DOHH2 (cell line): ENCODE results near the gene DACT3.
A peak's percentile ranks its signal among the peaks of the same experiment; 100 is the strongest.

Source experiments
- H3F3A ChIP-seq: fragments of 200-600 bp; sonication (generic), shearing (Covaris generic); 2 replicates; pipeline ENCODE4 v1.6.0; 2016; ENCODE audit warnings: antibody characterized with exemption, mild to moderate bottlenecking; ENCODE audit not compliant: control insufficient read depth, insufficient read depth
- H3K27ac ChIP-seq: fragments of 200-600 bp; sonication (generic); 2 replicates; pipeline ENCODE4 v1.5.1; 2014; ENCODE audit warnings: low read depth, mild to moderate bottlenecking, low read length, moderate library complexity
- H3K27me3 ChIP-seq: fragments of 200-600 bp; sonication (generic); 2 replicates; pipeline ENCODE4 v1.6.1; 2014; ENCODE audit warnings: mild to moderate bottlenecking, low read length, mixed read lengths; ENCODE audit not compliant: control insufficient read depth
- H3K36me3 ChIP-seq: fragments of 200-600 bp; sonication (generic); 2 replicates; pipeline ENCODE4 v1.6.1; 2014; ENCODE audit warnings: mild to moderate bottlenecking, low read length, moderate library complexity, mixed read lengths; ENCODE audit not compliant: control insufficient read depth
- H3K4me1 ChIP-seq: fragments of 200-600 bp; sonication (generic); 2 replicates; pipeline ENCODE4 v1.6.1; 2014; ENCODE audit warnings: mild to moderate bottlenecking, low read length, mixed read lengths; ENCODE audit not compliant: control insufficient read depth
- H3K4me2 ChIP-seq: fragments of 200-600 bp; sonication (generic); 2 replicates; pipeline ENCODE4 v1.6.0; 2014; ENCODE audit warnings: mild to moderate bottlenecking, low read length, moderate library complexity
- H3K4me3 ChIP-seq: fragments of 200-600 bp; sonication (generic); 2 replicates; pipeline ENCODE4 v1.5.1; 2014; ENCODE audit warnings: mild to moderate bottlenecking, low read length, mixed read lengths
- H3K79me2 ChIP-seq: fragments of 200-600 bp; sonication (generic); 2 replicates; pipeline ENCODE4 v1.6.1; 2014; ENCODE audit warnings: mild to moderate bottlenecking, low read length, mixed read lengths; ENCODE audit not compliant: control insufficient read depth
- H3K9me2 ChIP-seq: fragments of 200-600 bp; sonication (generic); replicated peaks from 2 replicates; pipeline ENCODE4 v1.6.1; 2014; ENCODE audit warnings: mild to moderate bottlenecking, low read length, mixed read lengths; ENCODE audit not compliant: control insufficient read depth
- H3K9me3 ChIP-seq: fragments of 200-600 bp; sonication (generic); 2 replicates; pipeline ENCODE4 v1.6.1; 2014; ENCODE audit warnings: antibody characterized with exemption, low read length, mixed read lengths; ENCODE audit not compliant: control insufficient read depth, insufficient read depth
- H4K20me1 ChIP-seq: fragments of 200-600 bp; sonication (generic); 2 replicates; pipeline ENCODE4 v1.6.0; 2014; ENCODE audit warnings: low read depth, mild to moderate bottlenecking, antibody characterized with exemption, low read length, moderate library complexity; ENCODE audit not compliant: control insufficient read depth, insufficient read depth
- EZH2phosphoT487 ChIP-seq: fragments of 200-600 bp; sonication (generic); IDR thresholded peaks from 2 replicates; pipeline ENCODE4 v1.6.1; 2017; ENCODE audit warnings: borderline replicate concordance, mild to moderate bottlenecking, antibody characterized with exemption, low read length, moderate library complexity, mixed read lengths
- TF ChIP-seq, protein P1 (sequence below): fragments of 200-600 bp; sonication (generic); IDR thresholded peaks from one replicate; pipeline ENCODE4 v1.5.1; 2014; ENCODE audit warnings: antibody characterized with exemption, mild to moderate bottlenecking, low read depth, low read length; ENCODE audit not compliant: poor library complexity, severe bottlenecking

DACT3 gene

GRCh38 chr19:46620267-46620666 lies 40.7 kb downstream of the DACT3 start:
- H3K79me2 ChIP-seq = no peaks in the 10 kb centered on the region
- peak overlapping the region; percentile 12; the same call in 1 of the 2 replicates for H3K4me3 ChIP-seq
- H3K27me3 ChIP-seq = peaks cover 5% of the 10 kb centered on the region
- H3K4me2 ChIP-seq = peak overlapping the region; percentile 51
- no peaks in the 10 kb centered on the region for H3K9me2 ChIP-seq
- peaks cover 7% of the 10 kb centered on the region for H3F3A ChIP-seq
- TF ChIP-seq, protein P1, sequence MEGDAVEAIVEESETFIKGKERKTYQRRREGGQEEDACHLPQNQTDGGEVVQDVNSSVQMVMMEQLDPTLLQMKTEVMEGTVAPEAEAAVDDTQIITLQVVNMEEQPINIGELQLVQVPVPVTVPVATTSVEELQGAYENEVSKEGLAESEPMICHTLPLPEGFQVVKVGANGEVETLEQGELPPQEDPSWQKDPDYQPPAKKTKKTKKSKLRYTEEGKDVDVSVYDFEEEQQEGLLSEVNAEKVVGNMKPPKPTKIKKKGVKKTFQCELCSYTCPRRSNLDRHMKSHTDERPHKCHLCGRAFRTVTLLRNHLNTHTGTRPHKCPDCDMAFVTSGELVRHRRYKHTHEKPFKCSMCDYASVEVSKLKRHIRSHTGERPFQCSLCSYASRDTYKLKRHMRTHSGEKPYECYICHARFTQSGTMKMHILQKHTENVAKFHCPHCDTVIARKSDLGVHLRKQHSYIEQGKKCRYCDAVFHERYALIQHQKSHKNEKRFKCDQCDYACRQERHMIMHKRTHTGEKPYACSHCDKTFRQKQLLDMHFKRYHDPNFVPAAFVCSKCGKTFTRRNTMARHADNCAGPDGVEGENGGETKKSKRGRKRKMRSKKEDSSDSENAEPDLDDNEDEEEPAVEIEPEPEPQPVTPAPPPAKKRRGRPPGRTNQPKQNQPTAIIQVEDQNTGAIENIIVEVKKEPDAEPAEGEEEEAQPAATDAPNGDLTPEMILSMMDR = no peak
- no peak for TF ChIP-seq EZH2phosphoT487
- H3K9me3 ChIP-seq = no peaks in the 10 kb centered on the region
- no peaks in the 10 kb centered on the region for H3K36me3 ChIP-seq
- H4K20me1 ChIP-seq = no peaks in the 10 kb centered on the region
- no peak overlapping the region for H3K27ac ChIP-seq
- peaks cover 50% of the 10 kb centered on the region for H3K4me1 ChIP-seq

- Histone ChIP-seq H3K27me3 (peaks cover 5% of the 10 kb centered on the region), H3K4me2 (peak overlapping the region; percentile 49), H3K9me3 (no peaks in the 10 kb centered on the region), H3K9me2 (no peaks in the 10 kb centered on the region), H3K4me1 (peaks cover 39% of the 10 kb centered on the region), H4K20me1 (no peaks in the 10 kb centered on the region), H3K27ac (peak overlapping the region; percentile 28; the same call in 1 of the 2 replicates), H3F3A (peaks cover 7% of the 10 kb centered on the region), H3K4me3 (peak overlapping the region; percentile 12; the same call in 1 of the 2 replicates), H3K36me3 (no peaks in the 10 kb centered on the region), H3K79me2 (no peaks in the 10 kb centered on the region)
- TF ChIP-seq EZH2phosphoT487 = no peak
- TF ChIP-seq, protein P1 = no peak
Measured at GRCh38 chr19:46618670-46619231, 42.2 kb downstream of the DACT3 start.

- no peak overlapping the region for H3K4me3 ChIP-seq
- H3K4me2 ChIP-seq = peak overlapping the region; percentile 38; the same call in 1 of the 2 replicates
Measured at GRCh38 chr19:46617601-46618000, 43.4 kb downstream of the DACT3 start.

More at GRCh38 chr19:46617601-46618000, 43.4 kb downstream of the DACT3 start:
- TF ChIP-seq, protein P1 = no peak
- TF ChIP-seq EZH2phosphoT487 = no peak
- Histone ChIP-seq H3K79me2 (no peaks in the 10 kb centered on the region), H3K27ac (no peak overlapping the region), H4K20me1 (no peaks in the 10 kb centered on the region), H3K9me2 (no peaks in the 10 kb centered on the region), H3K4me1 (peaks cover 42% of the 10 kb centered on the region), H3K9me3 (no peaks in the 10 kb centered on the region), H3F3A (peaks cover 7% of the 10 kb centered on the region), H3K36me3 (no peaks in the 10 kb centered on the region), H3K27me3 (peaks cover 5% of the 10 kb centered on the region)
